Parathyroid adenoma (tissue), 2 donors: ENCODE measurements around the gene CFAP46.

Experiments
- H2AFZ ChIP-seq: fragments of 300-600 bp; sonication (generic); one replicate; pipeline ENCODE4 v1.7.0; 2017; ENCODE audit warnings: antibody characterized with exemption, mild to moderate bottlenecking
- H3K27ac ChIP-seq: fragments of 300-600 bp; sonication (generic); one replicate; pipeline ENCODE4 v1.7.0; 2017
- H3K27me3 ChIP-seq: fragments of 300-600 bp; sonication (generic); one replicate; pipeline ENCODE4 v1.7.0; 2017; ENCODE audit warnings: low read length; ENCODE audit not compliant: control insufficient read depth, insufficient read depth
- H3K36me3 ChIP-seq: fragments of 300-600 bp; sonication (generic); one replicate; pipeline ENCODE4 v1.7.0; 2017; ENCODE audit warnings: low read length; ENCODE audit not compliant: control insufficient read depth, insufficient read depth
- H3K4me1 ChIP-seq: fragments of 300-600 bp; sonication (generic); one replicate; pipeline ENCODE4 v1.7.0; 2017; ENCODE audit warnings: control low read depth
- H3K4me2 ChIP-seq: fragments of 300-600 bp; sonication (generic); one replicate; pipeline ENCODE4 v1.7.0; 2017; ENCODE audit warnings: low read length
- H3K4me3 ChIP-seq: fragments of 300-600 bp; sonication (generic); one replicate; pipeline ENCODE4 v1.7.0; 2017; ENCODE audit warnings: low read depth, low read length
- H3K79me2 ChIP-seq: fragments of 300-600 bp; sonication (generic); one replicate; pipeline ENCODE4 v1.7.0; 2017; ENCODE audit warnings: control low read depth
- H3K9ac ChIP-seq: fragments of 300-600 bp; sonication (generic); one replicate; pipeline ENCODE4 v1.7.0; 2017; ENCODE audit warnings: mild to moderate bottlenecking
- H3K9me3 ChIP-seq: fragments of 300-600 bp; sonication (generic); one replicate; pipeline ENCODE4 v1.7.0; 2017; ENCODE audit warnings: low read length; ENCODE audit not compliant: control insufficient read depth
- TF ChIP-seq, protein P1 (sequence below): fragments of 300-600 bp; sonication (generic); IDR thresholded peaks from one replicate; pipeline ENCODE4 v1.7.0; 2017; ENCODE audit warnings: antibody characterized with exemption, mild to moderate bottlenecking
- donor health status: primary hyperparathyroidism.

Gene CFAP46

DNA sequence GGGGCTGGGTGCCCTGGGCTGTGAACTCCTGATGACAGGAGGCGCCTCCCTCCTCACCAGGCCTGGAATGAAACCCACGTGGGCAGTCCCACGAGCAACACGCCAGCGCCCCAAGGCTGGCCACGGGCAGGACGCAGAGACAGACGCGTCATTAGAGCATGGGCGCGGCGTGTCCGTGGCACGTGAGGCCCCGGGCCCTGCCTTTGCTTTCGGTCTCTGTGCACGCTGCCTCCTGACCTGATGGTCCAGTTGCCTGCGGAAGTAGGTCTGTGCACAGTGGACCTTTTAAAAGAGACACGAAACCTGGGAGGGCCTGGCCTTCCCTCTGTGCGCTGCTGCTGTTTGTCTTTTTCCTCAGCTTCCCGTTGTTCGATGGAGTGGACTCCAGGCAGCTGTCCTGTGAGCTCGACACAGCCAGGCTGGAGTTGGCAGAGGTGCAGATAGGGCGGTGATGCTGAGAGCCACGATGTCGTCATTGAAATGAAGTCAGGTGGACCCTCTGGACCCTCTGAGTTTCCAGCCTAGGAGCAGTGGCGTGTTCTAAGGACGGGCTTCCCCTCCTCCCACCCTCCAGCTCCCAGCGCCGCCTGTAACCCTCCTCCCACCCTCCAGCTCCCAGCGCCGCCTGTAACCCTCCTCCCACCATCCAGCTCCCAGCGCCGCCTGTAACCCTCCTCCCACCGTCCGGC is 40.1 kb upstream of the CFAP46 start:
- TF ChIP-seq, protein P1, sequence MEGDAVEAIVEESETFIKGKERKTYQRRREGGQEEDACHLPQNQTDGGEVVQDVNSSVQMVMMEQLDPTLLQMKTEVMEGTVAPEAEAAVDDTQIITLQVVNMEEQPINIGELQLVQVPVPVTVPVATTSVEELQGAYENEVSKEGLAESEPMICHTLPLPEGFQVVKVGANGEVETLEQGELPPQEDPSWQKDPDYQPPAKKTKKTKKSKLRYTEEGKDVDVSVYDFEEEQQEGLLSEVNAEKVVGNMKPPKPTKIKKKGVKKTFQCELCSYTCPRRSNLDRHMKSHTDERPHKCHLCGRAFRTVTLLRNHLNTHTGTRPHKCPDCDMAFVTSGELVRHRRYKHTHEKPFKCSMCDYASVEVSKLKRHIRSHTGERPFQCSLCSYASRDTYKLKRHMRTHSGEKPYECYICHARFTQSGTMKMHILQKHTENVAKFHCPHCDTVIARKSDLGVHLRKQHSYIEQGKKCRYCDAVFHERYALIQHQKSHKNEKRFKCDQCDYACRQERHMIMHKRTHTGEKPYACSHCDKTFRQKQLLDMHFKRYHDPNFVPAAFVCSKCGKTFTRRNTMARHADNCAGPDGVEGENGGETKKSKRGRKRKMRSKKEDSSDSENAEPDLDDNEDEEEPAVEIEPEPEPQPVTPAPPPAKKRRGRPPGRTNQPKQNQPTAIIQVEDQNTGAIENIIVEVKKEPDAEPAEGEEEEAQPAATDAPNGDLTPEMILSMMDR = no peak
- Histone ChIP-seq H3K27ac (no peak overlapping the region), H3K4me2 (no peak overlapping the region), H3K79me2 (no peaks in the 10 kb centered on the region), H3K9ac (no peak overlapping the region), H2AFZ (no peak overlapping the region), H3K36me3 (no peaks in the 10 kb centered on the region), H3K9me3 (no peaks in the 10 kb centered on the region), H3K27me3 (no peaks in the 10 kb centered on the region), H3K4me3 (no peak overlapping the region), H3K4me1 (no peaks in the 10 kb centered on the region)

DNA sequence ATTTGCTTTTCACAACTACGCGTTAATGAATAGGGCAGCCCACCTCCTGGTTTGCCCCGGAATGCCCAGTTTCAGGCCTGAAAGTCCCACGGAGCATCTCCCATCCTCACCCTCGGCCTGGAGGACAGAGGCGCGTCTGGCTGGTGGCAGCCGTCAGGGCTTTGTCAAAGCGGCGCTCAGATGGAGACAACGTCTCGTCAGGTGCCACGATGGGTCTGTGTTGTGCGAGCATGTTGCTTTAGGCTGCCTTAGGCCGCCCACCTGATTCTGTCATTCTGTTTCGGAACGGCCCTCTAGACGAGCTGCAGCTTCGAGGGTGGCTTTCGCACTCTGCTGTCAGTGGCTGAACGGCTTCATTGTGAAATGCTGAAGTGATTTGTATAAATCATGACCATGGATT is 39.4 kb upstream of the CFAP46 start:
- no peak overlapping the region for H3K27ac ChIP-seq
- no peak overlapping the region for H3K4me2 ChIP-seq
- no peaks in the 10 kb centered on the region for H3K79me2 ChIP-seq
- no peaks in the 10 kb centered on the region for H3K27me3 ChIP-seq
- H3K36me3 ChIP-seq = no peaks in the 10 kb centered on the region
- H3K4me3 ChIP-seq = no peak overlapping the region
- TF ChIP-seq, protein P1 = no peak
- H3K9me3 ChIP-seq = no peaks in the 10 kb centered on the region
- H3K4me1 ChIP-seq = no peaks in the 10 kb centered on the region
- H3K9ac ChIP-seq = no peak overlapping the region
- no peak overlapping the region for H2AFZ ChIP-seq

DNA sequence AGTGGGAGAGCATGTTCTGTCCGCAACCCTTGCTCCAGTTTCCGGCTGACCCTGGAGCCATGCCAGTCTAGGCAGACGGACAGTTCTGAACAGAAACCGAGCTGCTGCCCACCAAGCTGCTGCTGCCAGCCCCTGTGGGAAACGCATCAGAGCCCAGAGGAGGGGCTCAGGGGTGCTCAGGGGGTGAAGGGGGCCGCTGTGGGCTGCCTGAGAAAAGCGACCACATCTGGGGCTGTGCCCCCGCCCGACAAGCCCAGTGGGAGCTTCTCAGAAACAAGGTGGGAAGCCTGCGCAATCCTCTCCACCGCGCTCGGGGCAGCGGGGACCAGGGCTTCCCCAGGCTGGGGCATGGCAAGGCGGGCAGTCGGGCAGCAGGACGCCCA is 38.8 kb upstream of the CFAP46 start:
- Histone ChIP-seq H3K27me3 (no peaks in the 10 kb centered on the region), H3K79me2 (no peaks in the 10 kb centered on the region), H3K36me3 (no peaks in the 10 kb centered on the region), H3K27ac (no peak overlapping the region), H3K4me2 (no peak overlapping the region), H3K9ac (no peak overlapping the region), H3K9me3 (no peaks in the 10 kb centered on the region), H2AFZ (no peak overlapping the region), H3K4me3 (no peak overlapping the region), H3K4me1 (no peaks in the 10 kb centered on the region)
- TF ChIP-seq, protein P1 = no peak

DNA sequence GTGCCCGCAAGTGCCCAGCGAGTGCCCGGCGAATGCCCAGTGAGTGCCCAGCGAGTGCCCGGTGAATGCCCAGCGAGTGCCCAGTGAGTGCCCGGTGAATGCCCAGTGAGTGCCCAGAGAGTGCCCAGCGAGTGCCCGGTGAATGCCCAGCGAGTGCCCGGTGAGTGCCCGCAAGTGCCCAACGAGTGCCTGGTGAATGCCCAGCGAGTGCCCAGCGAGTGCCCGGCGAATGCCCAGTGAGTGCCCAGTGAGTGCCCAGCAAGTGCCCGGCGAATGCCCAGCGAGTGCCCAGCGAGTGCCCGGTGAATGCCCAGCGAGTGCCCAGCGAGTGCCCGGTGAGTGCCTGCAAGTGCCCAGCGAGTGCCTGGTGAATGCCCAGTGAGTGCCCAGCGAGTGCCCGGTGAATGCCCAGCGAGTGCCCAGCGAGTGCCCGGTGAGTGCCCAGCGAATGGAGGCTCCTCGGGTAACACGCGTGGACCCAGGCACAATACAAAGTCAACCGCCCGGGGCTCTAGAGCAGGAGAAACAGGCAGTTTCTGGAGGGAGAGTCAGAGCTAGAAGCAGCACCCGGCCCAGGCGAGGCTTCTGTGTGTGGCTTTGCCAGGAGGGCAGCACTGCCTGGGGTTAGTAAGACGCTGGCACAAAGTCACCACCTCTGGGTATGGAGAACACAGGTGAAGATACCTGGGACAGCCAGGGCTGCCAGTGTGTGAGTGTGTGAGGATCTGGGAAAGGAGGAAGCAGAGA is 38.2 kb upstream of the CFAP46 start:
- Histone ChIP-seq H3K9ac (no peak overlapping the region), H3K36me3 (no peaks in the 10 kb centered on the region), H3K4me2 (no peak overlapping the region), H3K4me3 (no peak overlapping the region), H2AFZ (no peak overlapping the region), H3K27ac (no peak overlapping the region), H3K27me3 (no peaks in the 10 kb centered on the region), H3K9me3 (no peaks in the 10 kb centered on the region), H3K4me1 (no peaks in the 10 kb centered on the region), H3K79me2 (no peaks in the 10 kb centered on the region)
- TF ChIP-seq, protein P1 = no peak
